Stimulated activated CD8-positive, alpha-beta memory T cell treated with anti-CD3 and anti-CD28 coated beads, Interleukin-7, amount 100 ng/mL, for 48 hours (primary cell): ENCODE results near the gene TNFSF10.
"Not testable (repeated sequence)": the region's sequence is repeated elsewhere in the genome, so short reads cannot be mapped to it uniquely, and the experiment has no call there.

Source experiments
- DNase-seq, 2 donors: peaks; one replicate each; pipeline ENCODE4 v3.0.0-alpha.2; 2020; ENCODE audit warnings: low read depth in 1 of 2; ENCODE audit errors: extremely low read depth in 1 of 2

The TNFSF10 gene

GRCh38 chr3:172522871-172523818 is at the start of gene TNFSF10:
Gene TNFSF10 (minus strand): TSS chr3:172523430. CDS start chr3:172523384, 46 bp downstream.
- peak in 1 of 2 donors; percentile 31 for DNase-seq

DNA sequence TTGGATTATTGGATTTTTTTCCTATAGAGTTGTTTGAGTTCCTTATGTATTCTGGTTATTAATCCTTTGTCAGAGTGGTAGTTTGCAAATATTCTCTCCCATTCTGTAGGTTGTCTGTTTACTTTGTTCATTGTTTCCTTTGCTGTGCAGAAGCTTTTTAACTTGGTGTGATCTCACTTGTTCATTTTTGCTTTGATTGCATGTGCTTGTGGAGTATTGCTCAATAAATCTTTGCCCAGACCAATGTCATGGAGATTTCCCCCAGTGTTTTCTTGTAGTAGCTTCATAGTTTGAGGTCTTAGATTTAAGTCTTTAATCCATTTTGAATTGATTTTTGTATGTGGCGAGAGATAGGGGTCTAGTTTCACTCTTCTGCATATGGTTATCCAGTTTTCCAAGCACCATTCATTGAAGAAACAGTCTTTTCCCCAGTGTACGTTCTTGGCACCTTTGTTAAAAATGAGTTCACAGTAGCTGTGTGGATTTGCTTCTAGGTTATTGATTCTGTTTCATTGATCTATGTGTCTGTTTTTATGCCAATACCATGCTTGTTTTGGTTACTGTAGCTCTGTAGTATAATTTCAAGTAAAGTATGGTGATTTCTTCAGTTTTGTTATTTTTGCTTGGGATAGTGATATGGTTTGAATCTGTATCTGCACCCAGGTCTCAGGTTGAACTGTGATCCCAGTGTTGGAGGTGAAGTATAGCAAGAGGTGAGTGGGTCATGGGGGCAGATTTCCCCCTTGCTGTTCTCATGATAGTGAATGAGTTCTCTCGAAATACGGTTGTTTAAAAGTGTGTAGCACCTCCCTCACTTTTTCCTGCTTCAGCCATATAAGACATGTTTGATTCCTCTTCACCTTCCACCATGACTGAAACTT is 46.1 kb upstream of the TNFSF10 start:
- DNase-seq: no peak

DNA sequence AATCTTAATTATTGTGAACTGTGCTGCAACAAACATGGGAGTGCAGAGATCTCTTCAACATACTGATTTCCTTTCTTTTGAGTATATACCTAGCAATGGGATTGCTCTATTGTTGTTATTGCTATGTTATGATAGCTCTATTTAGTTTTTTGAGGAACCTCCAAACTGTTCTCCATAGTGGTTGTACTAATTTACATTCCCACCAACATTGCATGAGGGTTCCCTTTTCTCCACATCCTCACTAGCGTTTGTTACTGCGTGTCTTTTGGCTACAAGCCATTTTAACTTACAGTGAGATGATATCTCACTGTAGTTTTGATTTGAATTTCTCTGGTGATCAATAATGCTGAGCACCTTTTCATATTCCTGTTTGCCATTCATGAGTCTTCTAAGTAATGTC is 45.5 kb upstream of the TNFSF10 start:
- no peak for DNase-seq

GRCh38 chr3:172566785-172567184 is 43.6 kb upstream of the TNFSF10 start:
- DNase-seq: not testable (repeated sequence)

- DNase-seq: no peak
Measured at GRCh38 chr3:172564499-172564898, 41.3 kb upstream of the TNFSF10 start.

DNA sequence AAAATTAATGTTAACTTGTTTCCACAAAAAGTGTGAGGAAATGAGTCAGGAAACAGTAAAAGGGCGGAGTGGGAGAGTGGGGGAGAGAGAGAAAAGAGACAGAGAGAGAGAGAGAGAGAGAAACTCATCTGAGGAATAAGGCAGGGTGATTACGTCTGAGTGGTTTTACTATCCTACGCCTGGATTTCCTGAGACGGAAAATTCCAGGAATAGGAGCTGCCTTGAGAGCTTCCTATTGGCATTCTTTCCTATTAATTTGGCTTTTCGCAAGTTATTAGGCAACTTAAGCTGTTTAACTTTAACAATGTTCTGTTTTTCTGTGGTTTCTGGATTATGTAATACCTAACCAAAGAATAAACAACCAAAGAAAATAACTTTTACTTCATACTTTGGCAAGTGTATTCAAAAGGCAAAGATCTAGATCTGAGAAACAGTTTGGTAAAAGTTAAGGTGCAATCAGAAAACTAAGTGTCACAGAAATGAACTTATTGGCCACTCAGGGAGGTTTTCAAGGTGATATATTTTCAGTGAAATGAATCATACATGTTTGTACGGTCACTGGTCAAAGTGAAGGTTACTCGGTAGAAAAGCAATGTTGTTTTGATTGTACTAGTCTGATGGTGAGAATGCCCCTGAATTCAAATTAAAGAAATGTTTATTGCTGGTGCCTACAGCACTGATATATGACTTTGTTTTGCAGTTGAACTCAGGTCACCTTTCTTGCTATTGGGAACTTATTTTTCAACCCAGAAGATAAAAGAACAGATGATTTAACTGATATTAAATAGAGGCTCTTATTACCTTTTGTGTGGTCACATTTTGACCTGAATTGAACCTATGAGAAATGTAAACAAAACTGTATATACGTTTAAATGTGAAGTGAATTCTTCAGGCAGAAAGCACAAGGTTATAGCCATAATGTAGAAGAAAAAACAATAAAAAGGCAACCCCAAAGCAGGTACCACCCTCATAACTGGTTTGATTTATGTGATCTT is 39.9 kb upstream of the TNFSF10 start:
- peak in 1 of 2 donors; percentile 25 for DNase-seq

DNA sequence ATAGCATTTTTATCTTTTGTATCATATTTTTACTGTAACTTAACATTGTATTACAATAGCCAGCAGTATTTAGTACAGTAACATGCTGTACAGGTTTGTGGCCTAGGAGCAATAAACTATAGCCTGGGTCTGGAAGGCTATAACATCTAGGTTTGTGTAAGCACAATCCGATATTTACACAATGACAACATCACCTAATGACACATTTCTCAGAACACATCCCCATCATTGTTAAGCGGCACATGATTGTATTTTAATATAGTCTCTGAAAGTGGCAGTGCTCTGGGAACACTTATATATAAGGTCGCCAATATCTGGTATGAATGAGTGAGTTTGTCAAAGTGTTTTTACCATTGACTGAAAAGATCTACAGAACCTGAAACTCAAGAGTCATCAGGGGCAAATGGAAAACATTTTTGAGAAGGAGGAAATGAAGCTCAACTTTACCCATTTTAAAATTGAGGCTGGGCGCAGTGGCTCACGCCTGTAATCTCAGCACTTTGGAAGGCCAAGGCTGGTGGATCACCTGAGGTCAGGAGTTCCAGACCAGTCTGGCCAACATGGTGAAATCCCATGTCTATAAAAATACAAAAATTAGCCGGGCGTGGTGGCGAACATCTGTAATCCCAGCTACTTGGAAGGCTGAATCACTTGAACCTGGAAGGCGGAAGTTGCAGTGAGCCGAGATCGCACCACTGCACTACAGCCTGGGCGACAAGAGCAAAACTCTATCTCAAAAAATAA is 38.8 kb upstream of the TNFSF10 start:
- no peak for DNase-seq

DNA sequence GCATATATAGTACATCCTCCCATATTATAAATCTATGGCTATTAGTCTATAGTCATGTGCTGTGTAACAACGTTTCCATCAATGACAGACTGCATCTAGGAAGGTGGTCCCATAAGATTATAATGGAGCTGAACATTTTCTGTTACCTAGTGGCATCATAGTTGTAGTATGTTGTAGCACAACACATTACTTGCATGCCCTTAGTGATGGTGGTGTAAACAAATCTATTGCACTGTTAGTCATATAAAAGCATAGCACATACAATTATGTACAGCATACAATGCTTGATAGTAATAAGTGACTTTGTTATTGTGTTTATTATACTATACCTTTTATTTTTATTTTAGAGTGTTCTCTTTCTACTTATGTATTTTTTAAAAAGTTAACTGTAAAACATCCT is 37.4 kb upstream of the TNFSF10 start:
- no peak for DNase-seq

DNA sequence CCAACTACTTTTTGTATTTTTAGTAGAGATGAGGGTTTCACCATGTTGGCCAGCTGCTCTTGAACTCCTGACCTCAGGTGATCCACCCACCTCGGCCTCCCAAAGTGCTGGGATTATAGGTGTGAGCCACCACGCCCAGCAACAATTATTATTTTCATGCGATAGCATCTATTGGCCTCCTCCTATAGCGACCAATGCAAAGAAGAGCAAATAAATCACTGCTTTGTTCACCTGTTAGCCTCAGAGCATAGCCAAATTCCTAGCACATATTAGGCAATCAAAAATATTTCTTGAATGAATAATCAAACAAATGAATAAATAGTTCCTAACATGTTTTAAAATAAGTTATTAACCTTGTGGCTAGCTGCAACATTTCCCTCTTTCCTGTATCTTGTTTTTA is 36.8 kb upstream of the TNFSF10 start:
- DNase-seq: no peak

DNA sequence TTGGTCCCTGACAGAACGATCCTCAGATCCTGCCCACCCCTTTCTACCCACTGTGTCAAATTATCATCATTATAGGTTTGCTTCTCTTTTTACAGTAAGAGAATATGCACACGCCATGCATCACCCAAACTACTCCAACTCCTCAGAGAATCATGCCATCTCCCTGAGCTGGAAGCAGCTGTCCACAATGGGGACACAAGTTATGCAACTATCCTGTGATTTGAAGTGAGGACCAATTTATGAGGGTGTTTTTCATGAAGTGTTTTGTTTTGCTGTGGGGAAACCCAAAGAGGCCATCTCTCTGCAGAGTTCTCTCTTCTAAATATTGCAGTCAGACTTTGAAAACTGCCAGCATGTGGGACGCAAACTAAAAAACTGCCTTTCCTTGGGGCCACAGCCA is 35.8 kb upstream of the TNFSF10 start:
- DNase-seq: no peak

- DNase-seq: no peak
Measured at GRCh38 chr3:172557515-172558220, 34.4 kb upstream of the TNFSF10 start.

DNA sequence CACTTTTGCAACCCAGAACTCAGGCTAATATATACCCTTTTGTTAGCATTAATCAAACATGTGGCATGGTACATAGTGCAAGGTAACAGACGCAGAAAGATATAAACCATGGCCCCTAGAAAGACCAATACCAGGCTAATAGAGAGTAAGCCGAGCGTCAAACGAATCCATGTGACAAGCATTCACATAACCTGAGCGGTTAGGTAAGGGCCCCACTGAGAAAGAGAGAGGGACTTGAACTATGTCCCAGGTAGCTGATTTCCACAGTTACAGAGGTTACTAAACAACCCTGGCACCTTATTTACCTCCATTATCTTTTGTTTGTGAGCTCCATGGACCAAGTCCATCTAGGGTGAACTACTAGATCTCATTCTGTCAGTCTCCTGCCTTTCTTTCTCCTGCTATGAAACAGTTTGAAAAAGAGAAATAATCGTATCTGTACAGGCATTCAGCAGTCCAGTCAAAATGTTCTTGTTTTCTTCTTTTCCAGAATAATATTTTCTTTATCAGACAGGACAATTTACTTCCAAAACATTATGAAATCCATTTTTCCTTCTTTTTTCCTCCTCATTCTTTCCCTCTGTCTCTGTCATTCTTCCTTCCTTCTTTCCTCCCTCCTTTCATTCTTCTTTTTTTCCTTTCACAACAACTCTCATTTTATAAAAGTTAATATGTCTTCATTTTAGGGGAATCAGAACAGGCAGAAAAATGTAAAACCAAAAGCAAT is 30.5 kb upstream of the TNFSF10 start:
- no peak for DNase-seq

- no peak for DNase-seq
Measured at GRCh38 chr3:172552607-172553006, 29.4 kb upstream of the TNFSF10 start.

- DNase-seq: no peak
Measured at GRCh38 chr3:172551874-172552273, 28.6 kb upstream of the TNFSF10 start.

DNA sequence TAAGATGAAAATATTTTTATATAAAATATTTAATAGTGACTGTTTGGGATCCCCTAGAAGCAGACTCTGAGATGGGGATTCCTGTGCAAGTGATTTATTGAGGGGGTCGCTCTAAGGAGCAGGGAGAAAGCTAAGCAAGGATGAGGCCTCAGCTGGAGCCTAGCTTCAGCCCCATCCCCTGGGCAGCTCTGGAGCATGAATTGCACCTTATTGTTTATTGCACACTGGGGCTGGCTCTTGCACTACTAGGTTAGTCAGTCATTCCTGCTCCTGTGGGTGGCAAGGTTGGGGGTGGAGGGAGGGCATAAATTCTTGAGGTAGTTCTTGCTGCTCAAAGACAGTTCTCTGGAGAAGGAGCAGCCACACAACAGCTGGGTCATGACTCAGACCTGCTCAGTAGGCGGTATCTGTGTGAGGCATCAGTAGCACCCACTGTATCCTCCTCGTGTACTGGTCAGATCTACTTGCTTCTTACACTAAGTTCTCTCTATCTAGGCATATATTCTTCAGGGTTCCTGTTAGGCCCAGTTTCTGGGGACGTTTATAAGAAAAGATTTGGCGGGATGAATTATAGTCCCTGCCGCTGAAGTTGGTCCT is 27.2 kb upstream of the TNFSF10 start:
- DNase-seq: peak; percentile 60 to 83

DNA sequence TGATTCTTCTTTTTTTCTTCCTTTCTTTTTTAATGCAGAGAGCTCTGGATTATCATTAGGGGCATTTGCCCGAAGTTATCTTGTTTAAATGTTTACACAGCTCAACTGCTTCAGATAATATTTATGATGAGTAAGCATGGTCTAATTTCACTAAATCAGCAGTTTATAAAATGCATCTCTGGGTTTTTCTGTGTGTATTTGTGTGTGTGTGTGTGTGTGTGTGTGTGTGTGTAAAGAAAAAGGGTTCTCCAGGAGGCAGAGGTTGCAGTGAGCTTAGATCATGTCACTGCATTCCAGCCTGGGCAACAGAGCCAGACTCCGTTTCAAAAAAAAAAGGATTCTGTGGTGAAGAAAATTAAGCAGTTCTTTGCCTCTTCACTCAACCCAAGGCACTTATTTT is 25.9 kb upstream of the TNFSF10 start:
- no peak for DNase-seq

GRCh38 chr3:172546628-172547214 is 23.5 kb upstream of the TNFSF10 start:
- DNase-seq: no peak

- no peak for DNase-seq
Measured at GRCh38 chr3:172546105-172546504, 22.9 kb upstream of the TNFSF10 start.
